Measurements from ENCODE around the gene UBE2I.
"Not testable (repeated sequence)": the region's sequence is repeated elsewhere in the genome, so short reads cannot be mapped to it uniquely, and the experiment has no call there.

Gene UBE2I

DNA sequence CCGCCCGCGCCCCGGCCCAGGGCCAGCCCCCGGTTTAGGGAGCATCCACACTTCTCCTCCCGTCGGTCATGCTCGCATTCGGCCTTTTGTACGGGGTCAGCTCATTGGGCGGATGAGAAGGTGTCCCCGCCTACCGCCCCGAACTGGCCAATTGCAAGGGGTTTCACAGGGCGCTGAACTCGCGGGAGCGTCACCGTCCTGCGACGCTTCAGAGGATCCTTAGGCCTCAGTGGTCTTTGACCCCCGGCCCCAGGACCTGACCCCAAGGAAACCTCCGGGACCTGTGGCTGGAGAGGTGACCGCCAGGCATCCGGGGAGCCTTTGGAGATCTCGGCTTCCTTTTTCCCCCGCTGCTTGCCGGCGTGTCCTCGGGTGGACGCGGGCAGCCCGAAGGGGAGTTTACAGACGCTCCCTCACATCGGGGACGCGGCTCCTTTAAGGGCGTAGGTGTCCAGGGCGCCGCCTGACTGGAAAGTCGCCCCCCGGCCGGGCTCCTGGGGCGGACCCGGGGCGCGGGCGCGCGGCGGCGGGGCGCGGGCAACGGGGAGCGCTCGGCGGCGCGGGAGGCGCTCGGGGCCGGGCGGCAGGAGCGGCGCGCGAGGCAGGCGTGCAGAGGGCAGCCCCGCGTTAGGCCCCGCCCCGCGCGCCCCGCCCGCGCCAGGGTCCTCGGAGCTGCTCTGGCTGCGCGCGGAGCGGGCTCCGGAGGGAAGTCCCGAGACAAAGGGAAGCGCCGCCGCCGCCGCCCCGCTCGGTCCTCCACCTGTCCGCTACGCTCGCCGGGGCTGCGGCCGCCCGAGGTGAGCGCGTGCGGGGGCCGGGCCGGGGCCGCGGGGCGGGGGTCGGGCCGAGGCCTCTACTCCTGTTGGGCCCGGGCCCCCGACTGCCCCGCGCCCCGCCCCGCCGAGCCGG lies at the start of gene UBE2I:
TSS of gene UBE2I (plus strand) at position 660 of the 909 bp plus-strand sequence. CDS start 4,395 bp downstream, outside the sequence.
- peak; percentile 99 for DNase-seq

GRCh38 chr16:1259760-1260068 lies 49.7 kb upstream of the UBE2I start:
- DNase-seq = no peak

DNA sequence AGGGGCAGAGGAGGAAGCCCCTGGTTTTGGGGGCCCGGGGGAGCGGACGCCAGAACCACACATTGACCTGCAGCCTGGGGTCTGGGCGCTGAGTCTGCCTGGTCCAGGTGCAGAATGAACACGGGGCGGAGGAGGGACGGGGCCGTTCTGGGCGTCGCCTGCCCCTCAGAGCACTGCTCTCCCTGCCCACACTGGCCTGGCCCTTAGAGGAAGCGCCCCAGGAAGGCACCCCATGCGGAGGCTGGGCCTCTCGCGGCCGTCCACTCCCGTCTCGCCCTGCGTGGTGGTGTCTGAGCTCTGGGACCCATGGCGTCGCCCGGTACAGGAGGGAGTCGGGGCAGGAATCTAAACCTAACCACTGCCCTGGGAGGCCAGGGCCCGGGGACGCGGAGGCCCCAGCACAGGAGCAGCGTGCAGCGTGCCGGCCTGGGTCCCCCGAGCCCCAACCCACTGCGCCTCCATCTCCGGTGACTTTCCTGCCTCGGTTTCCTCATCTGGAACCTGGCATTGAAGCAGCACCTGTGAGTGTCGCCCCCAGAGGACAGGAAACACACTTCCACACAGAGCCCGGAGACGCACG lies 49.2 kb upstream of the UBE2I start:
- DNase-seq = no peak

DNA sequence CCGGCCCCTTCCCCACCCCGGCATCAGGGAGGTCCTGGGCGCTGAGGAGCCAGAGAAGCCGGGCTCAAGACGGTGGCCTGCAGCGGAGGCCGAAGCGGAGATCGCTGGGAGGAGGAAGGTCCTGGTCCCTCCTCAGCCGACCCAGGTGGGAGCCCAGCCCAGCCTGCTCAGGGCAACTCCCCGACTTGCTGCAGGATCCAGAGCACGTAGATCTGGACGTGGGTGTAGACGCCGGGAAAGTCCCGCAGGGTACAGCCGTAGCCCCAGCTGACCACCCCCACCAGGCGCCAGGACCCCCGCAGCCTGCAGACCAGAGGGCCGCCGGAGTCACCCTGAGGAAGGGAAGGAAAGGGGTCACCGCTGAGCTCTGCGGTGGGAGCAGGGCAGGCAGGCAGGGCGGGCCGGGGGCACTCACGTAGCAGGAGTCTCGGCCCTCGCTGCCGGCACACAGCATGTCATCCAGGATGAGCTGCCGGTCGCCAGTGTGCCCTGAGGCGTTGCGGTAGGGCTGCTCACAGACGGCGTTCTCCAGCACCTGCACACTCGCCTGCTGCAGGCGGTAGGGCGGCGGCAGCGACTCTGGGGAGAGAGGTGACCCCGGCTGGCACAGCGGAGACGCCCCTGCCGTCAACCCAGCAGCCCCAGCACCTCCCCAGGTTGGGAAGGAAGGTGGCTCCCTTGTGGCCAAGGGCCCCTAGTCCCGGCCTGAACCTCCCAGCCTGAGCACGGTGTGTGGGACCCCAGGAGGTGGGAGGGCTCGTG lies 48.1 kb upstream of the UBE2I start:
- no peak for DNase-seq

DNA sequence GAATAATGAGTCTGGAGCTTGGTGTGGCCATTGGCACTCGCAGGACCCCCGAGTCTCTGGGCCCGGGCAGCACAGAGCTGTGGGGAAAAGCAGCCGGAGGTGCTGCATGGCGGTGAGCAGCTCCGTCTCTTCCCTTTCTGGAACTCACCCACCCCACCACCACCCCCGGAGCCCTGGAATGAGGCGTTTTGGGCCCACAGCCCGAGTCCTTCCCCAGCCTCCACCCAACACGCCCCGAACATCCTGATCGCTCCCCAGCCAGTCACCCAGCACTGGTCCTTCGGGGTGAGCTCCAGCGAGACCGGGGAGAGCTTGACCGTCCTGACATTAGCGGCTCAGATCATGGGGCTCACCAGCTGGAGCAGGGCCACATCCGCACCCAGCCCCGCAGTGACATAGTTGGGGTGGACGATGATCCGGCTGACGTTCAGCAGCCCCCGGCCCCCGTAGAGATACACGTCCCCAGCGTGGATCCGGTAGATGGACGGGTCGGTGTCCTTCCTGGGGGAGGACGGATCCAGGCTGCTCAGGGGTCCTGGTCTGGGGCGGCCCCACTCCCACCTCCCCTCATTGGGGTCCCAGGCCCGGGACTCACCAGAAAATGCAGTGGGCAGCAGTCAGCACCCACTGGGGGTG lies 47.1 kb upstream of the UBE2I start:
- no peak for DNase-seq

- no peak for DNase-seq
Measured at GRCh38 chr16:1262846-1263221, 46.6 kb upstream of the UBE2I start.

GRCh38 chr16:1263591-1264344 lies 45.7 kb upstream of the UBE2I start:
- no peak for DNase-seq

DNA sequence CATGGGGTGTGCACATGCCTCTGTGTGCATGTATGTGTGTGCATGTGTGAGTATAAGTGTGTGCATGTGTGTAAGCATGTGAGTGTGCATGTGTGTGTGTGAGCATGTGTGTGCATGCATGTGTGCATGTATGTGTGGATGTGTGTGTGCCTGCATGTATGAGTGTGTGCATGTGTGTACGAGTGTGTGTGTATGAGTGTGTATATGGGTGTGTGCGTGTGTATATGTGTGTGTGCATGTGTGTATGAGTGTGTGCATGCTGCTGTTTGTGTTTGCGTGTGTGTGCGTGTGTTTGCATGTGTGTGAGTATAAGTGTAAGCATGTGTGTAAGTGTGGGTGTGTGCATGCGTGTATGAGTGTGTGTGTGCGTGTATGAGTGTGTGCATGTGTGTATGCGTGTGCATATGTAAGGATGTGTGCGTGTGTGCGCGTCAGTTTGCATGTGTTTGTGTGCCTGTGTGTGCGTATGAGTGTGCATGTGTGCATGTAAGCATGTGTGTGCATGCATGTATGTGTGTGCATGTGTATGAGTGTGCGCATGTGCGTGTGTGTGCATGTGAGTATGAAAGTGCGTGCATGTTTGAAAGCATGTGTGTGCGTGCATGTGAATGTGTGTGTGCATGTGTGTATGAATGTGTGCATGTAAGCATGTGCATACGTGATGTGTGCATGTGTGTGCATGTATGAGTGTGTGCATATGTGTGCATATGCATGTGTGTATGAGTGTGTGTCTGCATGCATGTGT lies 44.9 kb upstream of the UBE2I start:
- no peak for DNase-seq

DNA sequence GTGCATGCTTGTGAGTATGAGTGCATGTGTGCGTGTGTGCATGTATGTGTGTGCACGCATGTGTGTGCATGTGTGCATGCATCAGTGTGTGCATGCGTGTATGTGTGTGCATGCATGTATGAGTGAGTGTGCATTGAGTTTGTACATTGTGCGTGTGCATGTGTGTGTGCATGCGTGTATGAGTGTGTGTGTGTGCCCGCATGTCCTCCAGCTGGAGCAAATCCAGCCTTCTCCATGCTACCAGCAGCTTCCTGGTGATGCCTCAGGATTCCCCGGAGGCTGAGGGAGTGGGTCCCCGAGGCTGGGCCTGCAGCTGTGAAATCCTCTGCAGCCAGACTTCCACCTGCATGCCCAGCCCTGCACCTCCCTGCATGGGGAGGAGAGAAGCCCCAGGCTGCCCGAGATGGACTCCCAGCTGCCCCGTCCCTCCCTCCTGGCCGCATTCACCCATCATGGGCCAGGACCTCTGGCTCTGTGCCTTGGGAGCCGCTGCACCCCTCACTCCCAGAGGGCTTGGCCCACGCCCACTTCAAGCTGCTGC lies 44.3 kb upstream of the UBE2I start:
- no peak for DNase-seq

DNA sequence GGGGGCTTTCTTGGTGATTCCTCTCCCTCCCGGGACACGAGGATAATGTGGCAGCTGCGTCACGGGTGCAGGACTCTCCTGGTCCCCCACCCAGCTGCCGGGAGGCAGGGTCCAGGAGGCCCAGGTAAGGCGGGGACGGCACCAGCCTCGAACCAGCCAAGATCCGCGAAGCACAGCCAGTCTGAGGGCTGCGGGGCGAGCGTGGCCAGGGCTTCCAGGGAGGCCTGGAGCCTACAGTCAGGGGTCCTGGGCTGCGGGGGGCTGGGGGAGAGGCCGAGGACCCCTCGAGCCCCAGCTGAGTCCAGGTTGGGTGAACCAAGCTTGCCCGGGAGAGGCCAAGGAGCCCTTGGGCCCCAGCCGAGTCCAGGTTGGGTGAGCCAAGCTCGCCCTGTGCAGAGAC lies 43.6 kb upstream of the UBE2I start:
- no peak for DNase-seq

DNA sequence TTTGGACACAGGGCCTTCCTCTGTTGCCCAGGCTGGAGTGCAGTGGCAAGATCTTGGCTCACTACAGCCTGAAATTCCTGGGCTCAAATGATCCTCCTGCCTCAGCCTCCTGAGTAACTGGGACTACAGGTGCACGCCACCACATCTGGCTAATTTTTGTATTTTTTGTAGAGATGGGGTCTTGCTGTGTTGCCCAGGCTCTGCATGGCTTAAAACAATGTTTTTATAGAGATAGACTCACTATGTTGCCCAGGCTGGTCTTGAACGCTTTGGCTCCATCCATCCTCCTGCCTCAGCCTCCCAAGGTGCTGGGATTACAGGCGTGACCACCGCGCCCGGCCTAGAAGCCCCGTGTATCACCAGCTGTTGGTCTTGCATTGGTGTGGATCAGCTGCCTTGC lies 40.0 kb upstream of the UBE2I start:
- DNase-seq = not testable (repeated sequence)

DNA sequence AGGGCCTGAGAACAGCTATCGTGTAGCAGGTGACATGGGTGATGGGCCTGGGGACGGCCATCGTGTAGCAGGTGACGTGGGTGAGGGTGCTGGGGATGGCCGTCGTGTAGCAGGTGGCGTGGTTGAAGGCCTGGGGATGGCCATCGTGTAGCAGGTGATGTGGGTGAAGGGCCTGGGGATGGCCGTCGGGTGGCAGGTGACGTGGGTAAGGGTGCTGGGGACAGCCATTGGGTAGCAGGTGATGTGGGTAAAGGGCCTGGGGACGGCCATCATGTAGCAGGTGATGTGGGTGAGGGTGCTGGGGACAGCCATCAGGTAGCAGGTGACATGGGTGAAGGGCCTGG lies 38.1 kb upstream of the UBE2I start:
- DNase-seq = no peak

- not testable (repeated sequence) for DNase-seq
Measured at GRCh38 chr16:1271724-1272413, 37.6 kb upstream of the UBE2I start.

GRCh38 chr16:1272453-1273198 lies 36.8 kb upstream of the UBE2I start:
- DNase-seq = no peak

- no peak for DNase-seq
Measured at GRCh38 chr16:1273816-1274215, 35.6 kb upstream of the UBE2I start.

GRCh38 chr16:1274767-1275166 lies 34.7 kb upstream of the UBE2I start:
- DNase-seq = no peak

- DNase-seq = no peak
Measured at GRCh38 chr16:1275791-1276579, 33.5 kb upstream of the UBE2I start.

GRCh38 chr16:1276580-1276878 lies 32.9 kb upstream of the UBE2I start:
- no peak for DNase-seq

DNA sequence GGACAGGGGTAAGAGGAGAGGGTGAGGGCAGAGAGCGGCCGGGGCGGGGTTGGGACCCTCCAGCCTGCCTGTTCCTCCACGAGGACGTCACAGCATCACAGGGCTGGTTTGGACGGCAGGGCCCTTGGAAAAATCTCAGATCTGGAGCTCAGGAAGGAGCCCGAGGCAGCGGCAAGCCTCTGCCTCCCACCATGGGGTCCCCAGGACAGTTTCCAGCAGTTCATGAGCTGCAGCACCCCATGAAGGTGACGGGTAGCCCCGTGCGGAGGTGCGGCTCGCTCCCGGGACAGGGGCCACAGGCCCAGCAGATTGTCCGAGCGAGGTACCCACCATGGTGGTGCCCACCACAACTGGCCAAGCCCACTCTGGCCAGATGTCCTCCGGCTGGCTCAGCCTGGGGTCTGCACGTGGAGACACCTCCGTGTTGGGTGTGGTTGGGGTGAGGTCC lies 32.3 kb upstream of the UBE2I start:
- no peak for DNase-seq

Data from activated CD8-positive, alpha-beta memory T cell treated with anti-CD3 and anti-CD28 coated beads, Interleukin-2, amount 50 U/mL, for 48 hours (primary cell).